Gastrocnemius medialis (tissue), 4 donors: ENCODE results near the gene FMO3.

Experiments
- POLR2A ChIP-seq, 2 donors: fragments of 450-650 bp; IDR thresholded peaks; one replicate each; pipeline ENCODE4 v1.6.1; 2017; ENCODE audit warnings: antibody characterized with exemption in 2 of 2, mild to moderate bottlenecking in 2 of 2, moderate library complexity in 2 of 2
- TF ChIP-seq, protein P1 (sequence below), 5 experiments: fragments of 450-650 bp in 3 of 5; fragments of 200-600 bp in 2 of 5; sonication (generic) in 2 of 5; IDR thresholded peaks in 4 of 5; conservative IDR thresholded peaks in 1 of 5; 1 replicate in 4 of 5; 2 replicates in 1 of 5; pipeline ENCODE4 v1.5.1; 2016 to 2019; ENCODE audit warnings: antibody characterized with exemption in 5 of 5, mild to moderate bottlenecking in 3 of 5, moderate library complexity in 3 of 5

DNA sequence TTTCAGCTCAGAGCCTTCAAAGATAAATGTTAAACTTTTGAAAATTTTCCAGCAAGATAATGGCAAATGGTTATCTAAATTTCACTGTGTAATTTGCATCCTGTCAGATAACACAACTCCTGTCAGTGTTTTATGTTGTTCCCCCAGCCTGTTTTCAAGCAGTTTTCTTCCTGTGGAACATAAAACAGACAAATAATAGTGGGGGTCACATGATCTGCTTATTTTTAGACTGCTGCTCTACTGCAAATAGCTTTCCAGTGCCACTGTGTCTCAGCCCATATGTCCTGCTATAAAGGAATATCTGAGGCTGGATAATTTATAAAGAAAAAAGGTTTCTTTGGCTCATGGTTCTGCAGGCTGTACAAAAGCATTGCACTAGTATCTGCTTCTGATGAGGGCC, 32.2 kb downstream of the FMO3 start:
- TF ChIP-seq, protein P1, sequence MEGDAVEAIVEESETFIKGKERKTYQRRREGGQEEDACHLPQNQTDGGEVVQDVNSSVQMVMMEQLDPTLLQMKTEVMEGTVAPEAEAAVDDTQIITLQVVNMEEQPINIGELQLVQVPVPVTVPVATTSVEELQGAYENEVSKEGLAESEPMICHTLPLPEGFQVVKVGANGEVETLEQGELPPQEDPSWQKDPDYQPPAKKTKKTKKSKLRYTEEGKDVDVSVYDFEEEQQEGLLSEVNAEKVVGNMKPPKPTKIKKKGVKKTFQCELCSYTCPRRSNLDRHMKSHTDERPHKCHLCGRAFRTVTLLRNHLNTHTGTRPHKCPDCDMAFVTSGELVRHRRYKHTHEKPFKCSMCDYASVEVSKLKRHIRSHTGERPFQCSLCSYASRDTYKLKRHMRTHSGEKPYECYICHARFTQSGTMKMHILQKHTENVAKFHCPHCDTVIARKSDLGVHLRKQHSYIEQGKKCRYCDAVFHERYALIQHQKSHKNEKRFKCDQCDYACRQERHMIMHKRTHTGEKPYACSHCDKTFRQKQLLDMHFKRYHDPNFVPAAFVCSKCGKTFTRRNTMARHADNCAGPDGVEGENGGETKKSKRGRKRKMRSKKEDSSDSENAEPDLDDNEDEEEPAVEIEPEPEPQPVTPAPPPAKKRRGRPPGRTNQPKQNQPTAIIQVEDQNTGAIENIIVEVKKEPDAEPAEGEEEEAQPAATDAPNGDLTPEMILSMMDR (IDR thresholded peaks at IDR 0.05 in 4 of 5, conservative IDR thresholded peaks at IDR 0.05 in 1 of 5), result no peak
- no peak for TF ChIP-seq POLR2A (IDR thresholded peaks at IDR 0.05)
